Sciatic nerve (tissue), 2 donors: Measurements from ENCODE around the gene RTCB. TPM values are rescaled to one million over a fixed set of nuclear protein-coding genes. Genes with fewer than 3 reads are reported as not detected.
"Not testable (repeated sequence)": the region's sequence is repeated elsewhere in the genome, so short reads cannot be mapped to it uniquely, and the experiment has no call there.

ENCODE experiments used
- ATAC-seq: fragments of 200-7000 bp; cut with Tn5 transposase; one replicate; pipeline ENCODE4 v1.9.1; 2020; ENCODE audit warnings: mild to moderate bottlenecking, moderate library complexity
- DNase-seq: peaks from one replicate; pipeline ENCODE4 v3.0.0-alpha.2; 2020; ENCODE audit warnings: low spot score
- intact Hi-C: fragments of 100-400 bp; cut with DNase I; formaldehyde crosslinking; loops from one replicate; pipeline ENCODE4 v1.14.2; 2022
- total RNA-seq: library from RNA; stranded (reverse); fragmentation: NEBNext Ultra II Directional; extraction: Animal tissue kit (Norgen Biotek cat#: 25700); gene quantifications from one replicate; pipeline ENCODE4 v1.2.1, GENCODE V29; 2021
- donor health status: DM: no; HTN: no; CAD: no.
- donor health status: DM: no; HTN: no; CAD: no.

RTCB gene
- total RNA-seq, 1 donor from 2014 or later: 47.3 TPM

DNA sequence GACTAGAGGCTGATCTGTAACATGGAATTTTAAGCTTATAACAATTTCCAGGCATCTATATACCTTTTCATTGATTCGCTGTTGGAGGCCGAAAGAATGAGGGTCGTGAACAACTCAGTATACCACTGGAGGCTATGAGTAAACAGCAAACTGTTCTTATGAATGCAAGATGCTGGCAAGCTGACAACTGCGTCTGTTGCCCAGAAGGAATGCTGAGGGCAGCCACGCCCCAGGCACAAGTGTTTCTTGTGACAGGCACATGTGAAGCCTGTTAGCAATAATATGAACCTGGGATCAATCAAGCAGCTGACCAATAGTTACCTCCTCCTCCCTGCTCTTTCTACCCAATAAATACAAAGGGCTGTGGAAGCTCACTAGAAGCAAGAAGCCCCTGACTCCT lies 15.3 kb downstream of the RTCB start:
- DNase-seq: no peak
- intact Hi-C loops: no loop called here
- no peak for ATAC-seq

DNA sequence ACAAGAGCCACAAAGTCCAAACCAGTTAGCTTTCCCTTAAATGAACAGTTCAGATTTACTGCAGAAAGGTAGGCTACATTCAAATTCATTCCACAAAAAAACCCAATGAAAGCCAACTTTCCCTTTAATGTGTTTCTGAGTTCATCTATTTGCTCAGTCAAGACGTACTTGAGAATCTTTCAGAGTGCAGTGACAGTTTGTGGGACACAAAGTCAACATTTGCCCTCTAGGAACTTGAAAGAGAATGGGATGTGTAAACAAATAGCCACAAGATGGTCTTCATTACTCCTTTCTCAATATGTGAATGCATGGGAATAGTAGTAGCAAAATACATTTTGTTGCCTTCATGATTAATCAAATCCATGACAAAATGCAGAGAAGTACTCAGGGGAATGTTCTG lies 15.8 kb downstream of the RTCB start:
- intact Hi-C loops: no loop called here

DNA sequence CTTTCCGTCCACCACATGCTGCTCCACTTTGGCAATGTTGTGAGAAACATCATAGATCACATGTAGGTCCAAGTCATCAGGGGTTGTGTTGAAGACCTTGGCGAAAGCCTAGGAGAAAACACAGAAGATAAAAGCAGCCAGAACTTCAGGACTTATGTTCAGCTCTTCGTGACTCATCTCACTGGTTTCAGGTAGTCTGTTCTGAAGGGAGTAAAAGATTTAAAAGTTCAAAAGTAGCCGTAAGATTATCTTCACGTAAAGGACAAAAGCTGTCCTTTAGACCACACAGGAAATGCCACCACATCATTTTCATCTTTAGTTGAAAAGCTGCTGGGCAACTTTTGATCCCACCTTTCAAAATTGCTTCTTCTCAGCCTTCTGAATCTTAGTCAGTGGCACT lies 16.9 kb downstream of the RTCB start:
- ATAC-seq: no peak
- DNase-seq: no peak
- intact Hi-C loops: no loop called here

More for the DNA sequence above, 15.8 kb downstream of the RTCB start:
- no peak for ATAC-seq
- DNase-seq: no peak

DNA sequence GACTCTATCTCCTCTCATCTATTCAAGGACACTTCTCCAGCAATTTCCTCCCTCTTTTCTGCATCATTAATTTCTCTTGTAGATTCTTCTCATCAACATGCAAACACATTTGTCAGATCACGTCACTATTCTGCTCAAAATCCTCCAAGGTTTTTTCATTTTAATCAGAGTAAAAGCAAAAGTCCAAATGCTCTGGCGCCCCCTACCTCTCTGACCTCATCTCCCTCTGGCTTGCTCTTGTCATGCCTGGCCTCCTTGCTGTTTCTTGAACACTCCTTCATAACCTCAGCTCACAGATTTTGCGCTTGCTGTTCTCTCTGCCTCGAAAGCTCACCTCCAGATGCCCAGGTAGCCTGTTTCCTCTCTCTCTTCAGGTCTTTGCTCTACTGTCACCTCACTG lies 22.4 kb downstream of the RTCB start:
- intact Hi-C loops: no loop called here
- DNase-seq: no peak
- no peak for ATAC-seq

DNA sequence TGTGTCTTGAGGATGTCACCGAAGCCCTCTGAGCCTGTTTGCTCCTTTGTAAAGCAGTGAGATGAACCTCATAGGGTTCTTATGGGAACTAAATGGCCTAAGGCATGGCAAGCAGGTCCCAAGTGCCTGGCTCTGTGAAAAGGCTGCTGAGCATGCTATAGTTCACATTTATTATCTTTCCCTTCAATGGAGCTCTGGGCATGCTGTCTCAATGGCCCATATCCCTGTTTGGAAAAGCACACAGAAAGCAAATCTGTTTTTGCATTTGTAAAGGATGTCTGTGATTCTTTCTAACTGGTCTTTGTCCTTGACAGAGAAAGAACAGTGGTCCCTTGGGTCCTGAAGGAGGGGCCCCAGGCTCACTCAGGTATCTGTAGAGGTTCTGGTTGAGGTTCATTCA lies 26.4 kb downstream of the RTCB start:
- DNase-seq (no peak), ATAC-seq (no peak)
- intact Hi-C loops: no loop called here

- ATAC-seq (no peak), DNase-seq (no peak)
- intact Hi-C loops: no loop called here
These were observed 31.1 kb downstream of the RTCB start for GRCh38 chr22:32380991-32381390.

GRCh38 chr22:32378707-32379272 lies 33.3 kb downstream of the RTCB start:
- DNase-seq (no peak), ATAC-seq (no peak)
- intact Hi-C loops: no loop called here

- intact Hi-C loops: no loop called here
- no peak for DNase-seq
- ATAC-seq: no peak
These were observed 35.4 kb downstream of the RTCB start for GRCh38 chr22:32376681-32377080.

DNA sequence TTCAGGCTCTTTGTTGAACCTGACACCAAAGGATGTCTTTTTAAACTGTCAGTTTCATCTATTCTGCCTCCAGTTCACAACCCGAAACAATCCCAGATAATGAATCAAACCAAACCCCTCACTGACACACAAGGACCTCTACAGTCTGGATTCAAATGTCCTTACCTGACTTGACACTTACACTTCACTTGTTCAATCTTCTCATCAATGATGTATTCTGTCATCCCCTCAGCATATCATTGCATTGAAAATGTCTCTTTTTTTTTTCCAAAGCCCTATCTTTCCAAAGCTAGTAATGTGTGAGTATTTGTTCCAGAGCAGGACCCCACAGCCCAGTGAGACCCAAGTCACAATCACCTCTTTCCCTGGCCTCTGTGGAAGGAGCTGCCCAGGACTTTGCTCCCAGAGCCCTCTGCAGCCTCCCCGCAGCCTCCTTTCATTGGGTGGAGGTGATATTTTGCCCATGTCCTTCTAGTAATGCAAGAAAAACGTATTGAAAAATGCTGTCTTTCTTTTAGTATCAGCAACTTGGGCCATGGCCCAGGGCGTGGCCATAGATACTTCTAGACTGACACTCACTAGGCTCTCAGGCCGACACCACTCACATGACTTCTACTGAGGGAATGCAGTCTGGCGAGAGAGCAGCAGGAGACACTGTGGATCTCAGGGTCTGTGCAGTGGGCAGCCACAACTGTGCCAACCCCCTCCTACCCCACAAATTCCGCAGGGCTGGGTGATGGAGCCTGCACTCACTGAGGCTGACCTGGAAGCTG lies 36.2 kb downstream of the RTCB start:
- no peak for ATAC-seq
- DNase-seq: no peak
- intact Hi-C loops: no loop called here

DNA sequence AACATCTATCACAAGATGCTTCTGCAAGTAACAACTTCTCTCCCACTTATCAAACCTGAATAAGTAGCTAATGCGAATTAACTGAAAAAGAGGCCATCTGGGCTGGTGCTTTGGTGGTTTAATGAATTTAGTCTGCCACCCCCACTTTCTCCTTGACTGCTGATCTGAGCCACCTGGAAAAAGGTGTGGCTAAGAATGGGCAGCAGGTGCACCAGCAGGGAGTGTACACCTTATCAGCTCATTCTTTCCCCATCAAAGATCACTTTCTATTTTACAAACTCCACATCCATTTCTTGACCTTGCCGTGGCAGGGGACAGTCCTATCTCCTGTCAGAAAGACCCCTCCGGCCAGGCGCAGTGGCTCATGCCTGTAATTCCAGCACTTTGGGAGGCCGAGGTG lies 47.8 kb downstream of the RTCB start:
- no peak for ATAC-seq
- intact Hi-C loops: no loop called here

GRCh38 chr22:32361257-32361656 lies 50.8 kb downstream of the RTCB start:
- intact Hi-C loops: no loop called here
- DNase-seq (no peak), ATAC-seq (no peak)

More for the DNA sequence above, 47.8 kb downstream of the RTCB start:
- DNase-seq: no peak

DNA sequence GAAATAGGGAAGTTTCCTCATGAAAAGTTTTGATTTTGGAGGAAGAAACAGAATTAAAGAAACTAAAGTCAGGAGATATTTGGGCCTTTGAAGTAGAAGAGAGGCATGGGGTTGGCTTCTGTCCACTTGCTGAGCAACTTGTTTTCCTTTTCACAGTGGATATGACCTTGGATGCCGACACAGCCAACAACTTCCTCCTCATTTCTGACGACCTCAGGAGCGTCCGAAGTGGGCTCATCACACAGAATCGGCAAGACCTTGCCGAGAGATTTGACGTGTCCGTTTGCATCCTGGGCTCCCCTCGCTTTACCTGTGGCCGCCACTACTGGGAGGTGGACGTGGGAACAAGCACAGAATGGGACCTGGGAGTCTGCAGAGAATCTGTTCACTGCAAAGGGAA lies 52.0 kb downstream of the RTCB start:
- ATAC-seq, intact Hi-C loops, DNase-seq: not testable (repeated sequence)

DNA sequence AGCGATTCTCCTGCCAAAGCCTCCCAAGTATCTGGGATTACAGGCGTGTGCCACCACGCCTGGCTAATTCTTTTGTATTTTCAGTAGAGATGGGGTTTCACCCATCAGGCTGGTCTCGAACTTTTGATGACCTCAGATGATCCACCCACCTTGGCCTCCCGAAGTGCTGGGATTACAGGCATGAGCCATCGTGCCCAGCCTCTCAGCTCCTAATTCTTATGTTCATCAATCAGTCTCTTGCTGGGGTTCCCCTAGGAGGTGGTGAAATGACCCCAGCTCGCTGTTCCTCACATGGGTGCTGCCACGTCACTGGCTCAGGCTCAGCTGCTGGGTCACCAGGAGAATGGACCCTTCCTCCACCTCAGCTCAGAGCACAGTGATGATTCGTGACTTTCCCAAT lies 54.5 kb downstream of the RTCB start, which contains the start of gene RFPL3:
Gene RFPL3, plus strand, starts transcription at position 301 of the 400 bp plus-strand sequence. CDS start 205 bp downstream, outside the sequence.
- ATAC-seq, intact Hi-C loops, DNase-seq: not testable (repeated sequence)

DNA sequence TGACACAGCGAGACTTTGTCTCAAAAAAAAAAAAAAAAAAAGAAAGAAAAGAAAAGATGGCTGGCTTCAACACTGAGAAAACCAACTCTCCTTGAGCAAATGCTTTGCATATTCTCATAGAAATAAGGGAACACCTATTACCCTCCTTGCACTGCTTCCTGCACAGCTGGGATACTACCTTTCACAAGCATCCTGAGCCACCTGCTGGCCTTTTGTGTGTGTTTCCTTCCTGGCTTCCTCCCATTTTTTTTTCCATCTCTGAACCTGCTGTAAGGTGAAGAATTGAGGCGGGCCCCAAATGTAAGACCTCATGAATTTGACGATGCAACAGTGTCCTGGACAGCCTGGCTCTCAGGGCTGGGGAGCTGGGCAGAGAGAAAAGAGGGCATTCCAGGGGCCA lies 56.3 kb downstream of the RTCB start:
- intact Hi-C loops: no loop called here
- ATAC-seq: no peak
- no peak for DNase-seq

DNA sequence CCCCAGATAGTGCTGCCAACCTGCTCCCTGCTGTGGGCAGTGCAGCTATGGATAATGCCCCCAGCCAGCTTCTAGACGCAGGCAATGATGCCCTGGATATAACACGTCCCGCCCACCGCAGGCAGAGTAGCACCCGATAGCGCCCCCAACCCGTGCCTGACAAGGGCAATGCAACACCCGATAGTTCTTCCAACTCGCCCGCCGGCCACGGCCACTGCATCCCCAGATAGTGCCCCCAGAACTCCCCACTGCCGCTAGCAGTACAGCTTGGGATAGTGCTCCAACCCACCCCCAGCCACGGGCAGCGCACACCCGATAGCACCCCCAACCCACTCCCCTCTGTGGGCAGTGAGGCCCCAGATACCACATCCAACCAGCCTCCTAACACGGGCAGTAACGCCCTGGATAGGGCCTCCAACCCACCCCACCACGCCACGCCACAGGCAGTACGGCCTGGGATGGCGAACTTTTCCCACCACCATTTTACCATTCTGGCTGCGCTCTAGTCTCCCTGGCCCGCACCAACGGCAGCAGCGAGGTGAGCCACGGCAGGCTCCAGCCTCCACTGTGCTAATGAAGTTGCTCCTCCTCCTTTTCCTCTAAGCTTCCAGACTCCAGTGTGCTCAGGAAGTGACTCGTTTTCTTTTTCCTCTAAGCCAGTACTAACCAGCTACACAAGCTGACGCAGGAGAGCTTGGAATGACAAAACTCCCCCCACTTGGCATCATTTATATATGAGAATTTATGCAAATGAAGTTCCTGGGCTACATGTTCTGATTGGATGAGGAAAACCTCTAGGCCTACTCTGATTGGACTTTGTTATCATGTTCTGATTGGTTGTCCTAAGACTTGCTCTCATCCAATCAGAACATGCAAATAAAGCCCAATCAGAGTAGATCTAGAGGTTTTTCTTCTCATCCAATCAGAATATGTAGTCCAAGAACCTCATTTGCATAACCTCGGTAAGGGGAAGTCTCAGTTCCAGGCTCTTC lies 57.4 kb downstream of the RTCB start:
- intact Hi-C loops: no loop called here
- DNase-seq (no peak), ATAC-seq (no peak)

- ATAC-seq: no peak
- intact Hi-C loops: no loop called here
- no peak for DNase-seq
These were observed 58.2 kb downstream of the RTCB start for GRCh38 chr22:32353840-32354239.

DNA sequence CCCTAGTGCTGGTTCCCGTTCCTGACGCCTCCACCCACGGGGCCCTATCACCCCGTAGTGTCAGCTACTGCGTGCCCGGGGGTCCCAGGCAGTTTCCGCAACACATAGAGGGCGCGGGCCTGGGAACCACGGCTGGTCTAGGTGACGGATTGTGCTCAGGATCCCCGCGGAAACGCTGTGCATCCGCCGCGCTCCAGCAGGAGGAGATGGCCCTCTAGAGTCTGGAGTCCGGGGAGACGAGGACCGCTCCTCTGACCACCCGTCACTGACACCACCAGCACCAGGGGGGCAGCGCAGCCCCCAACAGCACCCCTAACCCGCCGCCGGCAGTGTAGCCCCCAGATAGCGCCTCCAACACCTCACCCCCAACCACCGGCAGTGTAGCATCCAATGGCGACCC lies 58.8 kb downstream of the RTCB start:
- ATAC-seq: no peak
- DNase-seq: no peak
- intact Hi-C loops: no loop called here

- ATAC-seq: no peak
- intact Hi-C loops: no loop called here
- no peak for DNase-seq
These were observed 59.4 kb downstream of the RTCB start for GRCh38 chr22:32352681-32353080.

- intact Hi-C loops, ATAC-seq, DNase-seq: not testable (repeated sequence)
These were observed 60.2 kb downstream of the RTCB start for GRCh38 chr22:32351875-32352274.
